Measurements from ENCODE around the gene LRP4.

LRP4 gene

DNA sequence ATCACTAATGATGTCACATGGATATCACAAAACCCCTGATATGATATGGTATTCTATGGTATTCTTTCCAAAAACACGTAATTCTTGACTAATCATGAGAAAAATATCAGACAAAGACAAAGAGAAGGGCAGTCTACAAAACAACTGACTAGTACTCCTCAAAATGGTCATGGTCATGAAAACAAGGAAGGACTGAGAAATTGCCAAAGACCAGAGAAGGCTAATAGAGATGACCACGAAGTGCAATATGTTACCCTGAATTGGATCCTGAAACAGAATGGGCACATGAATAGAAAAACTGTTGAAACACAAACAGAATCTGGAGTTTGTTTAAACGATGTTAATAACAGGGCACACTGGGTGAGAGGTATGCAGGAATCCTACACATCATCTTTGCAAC lies 82.5 kb downstream of the LRP4 start:
- no peak overlapping the region for H3K4me3 ChIP-seq (ENCODE audit: insufficient read length, low read depth)
- no peak overlapping the region for H3K9ac ChIP-seq (ENCODE audit: insufficient read length, low read depth)
- no peak for DNase-seq (ENCODE audit: low read depth, low spot score)
- no peak for TF ChIP-seq ZNF274 (IDR thresholded peaks at IDR 0.05; ENCODE audit: low read depth, low read length)
- no peak for TF ChIP-seq YY1 (IDR thresholded peaks at IDR 0.05; ENCODE audit: insufficient read depth, insufficient read length)
- TF ChIP-seq SUZ12 (IDR thresholded peaks at IDR 0.05; ENCODE audit: extremely low read depth, insufficient read depth, insufficient read length) = no peak
- H3K9me3 ChIP-seq (ENCODE audit: insufficient read depth, low read length) = no peaks in the 10 kb centered on the region
- H3K4me1 ChIP-seq (ENCODE audit: insufficient read depth, insufficient read length) = no peaks in the 10 kb centered on the region
- no peaks in the 10 kb centered on the region for H3K27me3 ChIP-seq (ENCODE audit: insufficient read depth, insufficient read length)
- H3K36me3 ChIP-seq (ENCODE audit: insufficient read depth, insufficient read length, low read length) = peaks cover 29% of the 10 kb centered on the region

- H3K4me1 ChIP-seq (ENCODE audit: insufficient read depth, insufficient read length) = no peaks in the 10 kb centered on the region
- TF ChIP-seq YY1 (IDR thresholded peaks at IDR 0.05; ENCODE audit: insufficient read depth, insufficient read length) (no peak), ZNF274 (IDR thresholded peaks at IDR 0.05; ENCODE audit: low read depth, low read length) (no peak), SUZ12 (IDR thresholded peaks at IDR 0.05; ENCODE audit: extremely low read depth, insufficient read depth, insufficient read length) (no peak)
- H3K9ac ChIP-seq (ENCODE audit: insufficient read length, low read depth) = no peak overlapping the region
- peaks cover 21% of the 10 kb centered on the region for H3K36me3 ChIP-seq (ENCODE audit: insufficient read depth, insufficient read length, low read length)
- no peaks in the 10 kb centered on the region for H3K27me3 ChIP-seq (ENCODE audit: insufficient read depth, insufficient read length)
- H3K4me3 ChIP-seq (ENCODE audit: insufficient read length, low read depth) = no peak overlapping the region
- no peaks in the 10 kb centered on the region for H3K9me3 ChIP-seq (ENCODE audit: insufficient read depth, low read length)
- no peak for DNase-seq (ENCODE audit: low read depth, low spot score)
Observed at GRCh38 chr11:46834821-46835220, 83.5 kb downstream of the LRP4 start.

DNA sequence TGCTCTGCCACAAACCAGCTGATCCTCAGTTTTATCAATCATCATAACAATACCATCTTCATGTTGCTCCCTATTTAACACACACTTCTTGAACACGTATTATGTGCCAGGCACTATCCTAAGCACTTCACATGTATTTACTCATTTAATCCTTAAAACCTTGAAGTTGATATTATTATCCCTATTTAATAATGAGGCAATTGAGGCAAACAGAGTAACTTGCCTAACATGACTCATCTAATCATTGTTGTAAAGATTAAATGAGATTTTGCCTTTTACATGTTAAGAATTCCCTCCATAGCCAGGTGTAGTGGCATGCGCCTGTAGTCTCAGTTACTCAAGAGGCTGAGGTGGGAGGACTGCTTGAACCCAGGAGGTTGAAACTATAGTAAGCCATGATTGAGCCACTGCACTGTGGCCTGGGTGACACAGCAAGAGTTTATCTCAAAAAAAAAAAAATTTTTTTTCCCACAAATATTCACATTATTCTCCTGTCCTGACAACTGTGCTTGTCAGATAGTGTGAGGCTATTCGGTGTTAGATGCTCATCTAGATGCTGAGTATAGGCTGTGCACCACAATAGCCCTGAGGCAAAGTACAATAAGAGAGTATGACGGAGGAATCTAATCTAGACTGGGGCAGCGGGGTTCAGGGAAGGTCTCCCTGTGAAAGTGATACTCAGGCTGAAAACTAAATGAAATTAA lies 85.7 kb downstream of the LRP4 start:
- Histone ChIP-seq H3K36me3 (ENCODE audit: insufficient read depth, insufficient read length, low read length) (peaks cover 16% of the 10 kb centered on the region), H3K9me3 (ENCODE audit: insufficient read depth, low read length) (no peaks in the 10 kb centered on the region), H3K9ac (ENCODE audit: insufficient read length, low read depth) (no peak overlapping the region), H3K4me3 (ENCODE audit: insufficient read length, low read depth) (no peak overlapping the region), H3K4me1 (ENCODE audit: insufficient read depth, insufficient read length) (no peaks in the 10 kb centered on the region), H3K27me3 (ENCODE audit: insufficient read depth, insufficient read length) (no peaks in the 10 kb centered on the region)
- TF ChIP-seq YY1 (IDR thresholded peaks at IDR 0.05; ENCODE audit: insufficient read depth, insufficient read length) (no peak), SUZ12 (IDR thresholded peaks at IDR 0.05; ENCODE audit: extremely low read depth, insufficient read depth, insufficient read length) (no peak), ZNF274 (IDR thresholded peaks at IDR 0.05; ENCODE audit: low read depth, low read length) (no peak)
- DNase-seq (ENCODE audit: low read depth, low spot score) = no peak

DNA sequence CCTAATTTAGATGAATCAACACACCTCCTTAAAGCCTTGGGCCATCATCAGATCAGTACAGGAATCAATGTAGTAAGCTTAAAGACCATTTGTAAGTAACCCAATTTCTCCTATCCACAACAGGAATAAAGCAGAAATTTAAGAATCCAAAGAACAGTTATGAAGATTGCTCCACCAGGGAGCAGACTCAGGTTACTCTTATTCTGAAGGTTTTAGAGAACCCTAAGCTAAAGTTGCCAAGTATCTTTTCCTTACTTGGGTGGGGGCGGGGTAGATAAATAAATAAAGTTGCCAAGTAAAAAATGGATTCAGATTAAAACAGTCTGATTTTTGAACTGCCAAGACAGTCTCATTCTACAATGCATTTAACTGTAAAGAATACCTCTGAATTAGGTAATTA lies 90.4 kb downstream of the LRP4 start:
- H3K9me3 ChIP-seq (ENCODE audit: insufficient read depth, low read length) = no peaks in the 10 kb centered on the region
- DNase-seq (ENCODE audit: low read depth, low spot score) = no peak
- H3K27me3 ChIP-seq (ENCODE audit: insufficient read depth, insufficient read length) = no peaks in the 10 kb centered on the region

DNA sequence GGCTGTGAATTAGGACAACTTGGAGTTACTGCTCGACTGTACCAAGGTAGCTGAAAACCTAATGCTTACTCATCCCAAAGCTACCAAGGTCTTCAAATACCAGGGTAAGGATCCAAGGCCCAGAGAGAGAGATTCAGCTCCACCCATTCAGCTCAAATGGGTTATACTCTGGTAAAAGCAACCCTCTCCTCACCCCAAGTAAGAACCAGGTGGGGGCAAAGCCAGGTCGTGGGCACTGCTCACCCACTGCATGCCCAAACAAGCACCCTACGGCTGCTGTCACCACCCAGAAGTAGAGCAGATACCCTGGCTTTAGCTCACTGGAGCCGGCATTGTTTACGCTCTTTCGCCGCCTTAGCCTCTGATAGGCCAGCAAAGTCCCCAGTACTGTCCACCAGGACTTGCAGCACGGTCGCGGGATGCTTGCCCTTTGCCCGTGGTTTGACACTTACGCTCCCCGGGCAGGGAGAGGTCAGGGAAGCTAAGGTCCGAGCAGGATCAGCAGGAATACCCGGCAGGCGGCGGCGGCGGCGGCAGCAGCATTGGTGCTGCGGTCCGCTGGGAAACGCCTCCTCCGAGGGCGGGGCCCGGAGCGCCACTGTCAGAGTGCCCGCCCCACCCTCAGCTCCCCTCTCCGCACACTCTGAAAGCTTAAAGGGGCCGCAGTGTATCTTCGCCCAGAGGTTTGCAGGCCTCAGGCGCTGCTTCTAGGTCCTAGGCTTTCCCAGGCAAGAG lies 91.9 kb downstream of the LRP4 start:
- H3K4me3 ChIP-seq (ENCODE audit: insufficient read length, low read depth) = peak overlapping the region; percentile 44
- DNase-seq (ENCODE audit: low read depth, low spot score) = peak; percentile 69
- no peaks in the 10 kb centered on the region for H3K27me3 ChIP-seq (ENCODE audit: insufficient read depth, insufficient read length)
- TF ChIP-seq ZNF274 (IDR thresholded peaks at IDR 0.05; ENCODE audit: low read depth, low read length) (no peak), SUZ12 (IDR thresholded peaks at IDR 0.05; ENCODE audit: extremely low read depth, insufficient read depth, insufficient read length) (no peak), YY1 (IDR thresholded peaks at IDR 0.05; ENCODE audit: insufficient read depth, insufficient read length) (no peak)
- peaks cover 3% of the 10 kb centered on the region for H3K4me1 ChIP-seq (ENCODE audit: insufficient read depth, insufficient read length)
- H3K9ac ChIP-seq (ENCODE audit: insufficient read length, low read depth) = peak overlapping the region; percentile 51
- peaks cover 10% of the 10 kb centered on the region for H3K36me3 ChIP-seq (ENCODE audit: insufficient read depth, insufficient read length, low read length)
- H3K9me3 ChIP-seq (ENCODE audit: insufficient read depth, low read length) = no peaks in the 10 kb centered on the region

More for the DNA sequence above, 90.4 kb downstream of the LRP4 start:
- TF ChIP-seq YY1 (IDR thresholded peaks at IDR 0.05; ENCODE audit: insufficient read depth, insufficient read length) = no peak
- TF ChIP-seq ZNF274 (IDR thresholded peaks at IDR 0.05; ENCODE audit: low read depth, low read length) = no peak
- no peak for TF ChIP-seq SUZ12 (IDR thresholded peaks at IDR 0.05; ENCODE audit: extremely low read depth, insufficient read depth, insufficient read length)
- H3K9ac ChIP-seq (ENCODE audit: insufficient read length, low read depth) = no peak overlapping the region
- peaks cover 18% of the 10 kb centered on the region for H3K36me3 ChIP-seq (ENCODE audit: insufficient read depth, insufficient read length, low read length)
- no peak overlapping the region for H3K4me3 ChIP-seq (ENCODE audit: insufficient read length, low read depth)
- peaks cover 3% of the 10 kb centered on the region for H3K4me1 ChIP-seq (ENCODE audit: insufficient read depth, insufficient read length)

- no peaks in the 10 kb centered on the region for H3K9me3 ChIP-seq (ENCODE audit: insufficient read depth, low read length)
- H3K27me3 ChIP-seq (ENCODE audit: insufficient read depth, insufficient read length) = no peaks in the 10 kb centered on the region
- no peak overlapping the region for H3K4me3 ChIP-seq (ENCODE audit: insufficient read length, low read depth)
- no peak for DNase-seq (ENCODE audit: low read depth, low spot score)
- TF ChIP-seq ZNF274 (IDR thresholded peaks at IDR 0.05; ENCODE audit: low read depth, low read length) (no peak), YY1 (IDR thresholded peaks at IDR 0.05; ENCODE audit: insufficient read depth, insufficient read length) (no peak), SUZ12 (IDR thresholded peaks at IDR 0.05; ENCODE audit: extremely low read depth, insufficient read depth, insufficient read length) (no peak)
- peaks cover 87% of the 10 kb centered on the region for H3K36me3 ChIP-seq (ENCODE audit: insufficient read depth, insufficient read length, low read length)
- no peaks in the 10 kb centered on the region for H3K4me1 ChIP-seq (ENCODE audit: insufficient read depth, insufficient read length)
- no peak overlapping the region for H3K9ac ChIP-seq (ENCODE audit: insufficient read length, low read depth)
Observed at GRCh38 chr11:46808799-46809431, 109.4 kb downstream of the LRP4 start.
